Astrocyte of the cerebellum (primary cell): Measurements from ENCODE around the gene CACNA1D.

ENCODE experiments used
- DNase-seq: peaks from one replicate; pipeline ENCODE4 v3.0.0-alpha.2; 2011; ENCODE audit warnings: low read depth
- H3K4me3 ChIP-seq: 2 replicates; pipeline ENCODE4 v1.5.1; 2011; ENCODE audit warnings: mild to moderate bottlenecking, low read depth, low read length, moderate library complexity
- CTCF ChIP-seq: IDR thresholded peaks from 2 replicates; pipeline ENCODE4 v1.5.1; 2012; ENCODE audit warnings: low read length, low read depth, moderate library complexity, mild to moderate bottlenecking; ENCODE audit errors: missing control alignments
- in situ Hi-C: cut with HindIII; loops from 2 replicates; pipeline ENCODE4 v1.10.0; 2017; ENCODE audit warnings: low sequenced_read_pairs

CACNA1D gene

GRCh38 chr3:53533472-53533871 lies 39.1 kb downstream of the CACNA1D start:
- DNase-seq: no peak
- H3K4me3 ChIP-seq: no peak overlapping the region
- TF ChIP-seq CTCF: no peak
- in situ Hi-C loops: no loop called here

GRCh38 chr3:53534216-53534615 lies 39.8 kb downstream of the CACNA1D start:
- DNase-seq: no peak
- no peak for TF ChIP-seq CTCF
- H3K4me3 ChIP-seq: no peak overlapping the region
- in situ Hi-C loops: no loop called here

DNA sequence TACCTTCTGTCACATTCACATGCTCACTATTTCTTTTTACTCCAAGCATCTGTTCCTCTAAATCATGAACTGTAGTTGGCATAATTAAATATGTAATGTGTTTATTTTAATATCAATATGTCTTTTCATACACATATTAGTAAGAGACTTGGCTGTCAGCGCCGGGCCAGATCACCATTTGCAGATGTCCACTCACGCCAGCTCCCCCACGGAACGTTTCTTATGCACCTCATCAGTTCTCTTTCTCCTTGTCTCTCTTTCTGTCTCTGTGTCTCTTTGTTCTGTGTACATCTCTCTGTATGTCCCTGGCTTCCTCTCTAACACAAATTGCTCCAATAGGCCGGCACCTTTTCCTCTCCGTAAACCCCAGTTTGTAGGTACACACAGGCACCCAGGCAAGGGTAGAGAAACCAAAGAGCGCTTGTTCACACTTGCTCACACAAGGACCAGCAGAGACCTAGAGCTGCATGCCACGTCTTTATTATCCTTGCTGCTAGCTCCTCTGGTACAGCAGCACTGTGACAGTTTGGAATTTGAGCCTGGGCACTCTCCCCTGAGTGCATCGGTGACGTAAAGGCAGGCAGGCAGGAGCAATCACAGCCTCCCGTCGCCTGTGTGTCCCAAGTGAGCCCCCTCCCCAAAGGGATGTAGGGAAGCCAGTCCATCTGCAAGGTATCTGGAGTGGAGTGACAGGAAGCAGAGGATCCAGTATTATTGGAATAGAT lies 40.4 kb downstream of the CACNA1D start:
- in situ Hi-C loops: no loop called here
- no peak for TF ChIP-seq CTCF
- no peak overlapping the region for H3K4me3 ChIP-seq
- DNase-seq: no peak

- H3K4me3 ChIP-seq: no peak overlapping the region
- DNase-seq: no peak
- in situ Hi-C loops: no loop called here
- TF ChIP-seq CTCF: no peak
Observed at GRCh38 chr3:53536282-53536681, 41.9 kb downstream of the CACNA1D start.

- TF ChIP-seq CTCF: no peak
- no peak for DNase-seq
- in situ Hi-C loops: no loop called here
- no peak overlapping the region for H3K4me3 ChIP-seq
Observed at GRCh38 chr3:53544357-53544756, 49.9 kb downstream of the CACNA1D start.

- in situ Hi-C loops: no loop called here
Observed at GRCh38 chr3:53545310-53545995, 51.0 kb downstream of the CACNA1D start.

More at GRCh38 chr3:53545310-53545995, 51.0 kb downstream of the CACNA1D start:
- no peak for DNase-seq
- no peak overlapping the region for H3K4me3 ChIP-seq
- TF ChIP-seq CTCF: no peak
